DND-41 (cell line): ENCODE results near the gene TSPAN7.

ENCODE experiments used
- ATAC-seq: fragments of 200-7000 bp; cut with Tn5 transposase; 3 replicates; pipeline ENCODE4 v1.9.1; 2021; ENCODE audit warnings: low read depth; ENCODE audit not compliant: insufficient read depth
- DNase-seq: peaks from one replicate; pipeline ENCODE4 v3.0.0-alpha.2; 2020
- H2AFZ ChIP-seq: 2 replicates; pipeline ENCODE4 v1.6.0; 2012; ENCODE audit warnings: low read depth, low read length
- H3K27ac ChIP-seq: 2 replicates; pipeline ENCODE4 v1.5.1; 2012; ENCODE audit warnings: low read length, inconsistent platforms
- H3K27me3 ChIP-seq: fragments of 200-600 bp; sonication (generic); 2 replicates; pipeline ENCODE4 v1.6.0; 2012; ENCODE audit warnings: low read length, mild to moderate bottlenecking, inconsistent platforms; ENCODE audit not compliant: insufficient read depth, poor library complexity
- H3K36me3 ChIP-seq: 2 replicates; pipeline ENCODE4 v1.5.1; 2012; ENCODE audit warnings: low read length, inconsistent platforms; ENCODE audit not compliant: insufficient read depth
- H3K4me1 ChIP-seq: 2 replicates; pipeline ENCODE4 v1.5.1; 2012; ENCODE audit warnings: mild to moderate bottlenecking, low read length; ENCODE audit not compliant: insufficient read depth
- H3K4me2 ChIP-seq: 2 replicates; pipeline ENCODE4 v1.6.0; 2012; ENCODE audit warnings: mild to moderate bottlenecking, moderate library complexity, low read length, inconsistent platforms; ENCODE audit not compliant: insufficient read depth
- H3K4me3 ChIP-seq, 2 experiments: fragments of 200-600 bp in 1 of 2; shearing (Covaris generic) in 1 of 2; 2 replicates each; pipeline ENCODE4 v1.5.1; 2012 to 2016; ENCODE audit warnings: inconsistent platforms in 2 of 2, low read length in 2 of 2, mild to moderate bottlenecking in 2 of 2, low read depth in 1 of 2, moderate library complexity in 1 of 2
- H3K79me2 ChIP-seq: 2 replicates; pipeline ENCODE4 v1.6.0; 2012; ENCODE audit warnings: low read length, inconsistent platforms; ENCODE audit not compliant: insufficient read depth
- H3K9ac ChIP-seq: 2 replicates; pipeline ENCODE4 v1.6.0; 2012; ENCODE audit warnings: low read depth, mild to moderate bottlenecking, inconsistent platforms, low read length, moderate library complexity
- H3K9me3 ChIP-seq: 2 replicates; pipeline ENCODE4 v1.5.1; 2012; ENCODE audit warnings: low read length, moderate library complexity, mild to moderate bottlenecking, inconsistent platforms; ENCODE audit not compliant: insufficient read depth, severe bottlenecking
- H4K20me1 ChIP-seq: 2 replicates; pipeline ENCODE4 v1.6.0; 2012; ENCODE audit warnings: low read length; ENCODE audit not compliant: insufficient read depth
- CTCF ChIP-seq: IDR thresholded peaks from 2 replicates; pipeline ENCODE4 v1.5.1; 2012; ENCODE audit warnings: borderline replicate concordance, low read length, moderate library complexity, mild to moderate bottlenecking; ENCODE audit not compliant: poor library complexity, severe bottlenecking; ENCODE audit errors: extremely low read depth
- EZH2 ChIP-seq: IDR thresholded peaks from 3 replicates; pipeline ENCODE4 v1.6.1; 2012; ENCODE audit warnings: borderline replicate concordance, low read depth, mild to moderate bottlenecking, moderate library complexity, low read length, inconsistent platforms; ENCODE audit not compliant: severe bottlenecking

The TSPAN7 gene

DNA sequence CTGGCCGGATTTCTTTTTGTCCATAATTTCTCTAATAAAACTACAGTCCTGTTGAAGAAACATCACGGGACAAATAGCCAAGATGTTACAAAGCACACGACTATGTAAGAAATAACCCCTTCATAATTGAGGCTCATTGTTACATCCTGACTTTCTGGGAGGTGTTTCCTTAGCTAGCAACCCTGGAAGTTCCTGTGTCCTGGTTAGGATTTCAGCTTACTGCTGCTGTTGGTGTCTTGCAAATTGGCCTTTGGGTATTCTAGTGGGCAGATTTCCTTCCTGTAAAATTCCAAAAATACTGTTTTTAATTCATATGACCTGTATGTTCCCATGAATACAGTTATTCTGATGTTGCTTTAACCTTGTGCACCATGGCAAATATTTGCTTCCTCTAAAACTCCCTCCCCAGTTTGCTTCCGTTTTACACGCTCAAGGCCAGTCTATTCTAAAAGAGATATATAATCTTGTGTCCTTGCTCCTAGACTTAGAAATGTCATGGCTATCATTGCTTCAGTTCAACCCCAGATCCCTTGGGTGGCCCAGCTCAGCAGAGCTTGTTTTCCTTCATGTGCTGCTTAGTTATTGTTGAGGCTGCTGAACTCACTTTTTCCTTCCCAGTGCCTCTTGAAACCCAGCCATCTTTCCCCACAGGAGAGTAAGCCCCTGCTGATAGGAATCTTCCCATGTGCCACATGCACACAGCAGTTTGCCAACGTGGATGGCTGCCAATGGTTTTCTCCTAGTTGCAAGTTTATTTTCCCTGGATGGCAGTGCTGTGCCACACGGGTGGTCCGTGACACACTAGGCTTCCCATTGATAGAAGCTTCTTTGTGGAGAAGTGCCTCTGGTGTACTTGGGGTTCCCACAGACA, 75.8 kb downstream of the TSPAN7 start:
- Histone ChIP-seq H2AFZ (no peak overlapping the region), H4K20me1 (no peaks in the 10 kb centered on the region), H3K9ac (no peak overlapping the region), H3K27ac (no peak overlapping the region), H3K4me3 (no peak overlapping the region), H3K9me3 (no peaks in the 10 kb centered on the region), H3K27me3 (no peaks in the 10 kb centered on the region), H3K36me3 (no peaks in the 10 kb centered on the region), H3K79me2 (no peaks in the 10 kb centered on the region), H3K4me1 (peaks cover 11% of the 10 kb centered on the region), H3K4me2 (no peak overlapping the region)
- ATAC-seq (no peak), DNase-seq (no peak)
- TF ChIP-seq CTCF (no peak), EZH2 (no peak)

GRCh38 chrX:38638952-38639529, 77.7 kb downstream of the TSPAN7 start:
- Histone ChIP-seq H3K4me1 (peaks cover 11% of the 10 kb centered on the region), H3K27ac (no peak overlapping the region), H3K9me3 (no peaks in the 10 kb centered on the region), H3K79me2 (no peaks in the 10 kb centered on the region), H3K9ac (no peak overlapping the region), H4K20me1 (no peaks in the 10 kb centered on the region), H2AFZ (no peak overlapping the region), H3K4me2 (no peak overlapping the region), H3K4me3 (no peak overlapping the region), H3K36me3 (no peaks in the 10 kb centered on the region), H3K27me3 (no peaks in the 10 kb centered on the region)
- no peak for DNase-seq
- TF ChIP-seq EZH2 (no peak), CTCF (no peak)
- no peak for ATAC-seq

GRCh38 chrX:38639730-38640129, 78.4 kb downstream of the TSPAN7 start:
- Histone ChIP-seq H3K36me3 (no peaks in the 10 kb centered on the region), H3K79me2 (no peaks in the 10 kb centered on the region), H3K4me2 (no peak overlapping the region), H3K4me1 (peaks cover 4% of the 10 kb centered on the region), H4K20me1 (no peaks in the 10 kb centered on the region), H3K9ac (no peak overlapping the region), H3K27me3 (no peaks in the 10 kb centered on the region), H3K9me3 (no peaks in the 10 kb centered on the region), H3K4me3 (no peak overlapping the region), H2AFZ (no peak overlapping the region), H3K27ac (no peak overlapping the region)
- DNase-seq (no peak), ATAC-seq (no peak)
- no peak for TF ChIP-seq EZH2
- TF ChIP-seq CTCF = no peak
